Measurements from ENCODE around the gene SYP. TPM values are rescaled to one million over a fixed set of nuclear protein-coding genes. Genes with fewer than 3 reads are reported as not detected.

The SYP gene
- total RNA-seq, 2 experiments from 2014 or later = 0.17 to 0.69 TPM

- intact Hi-C loops (cut with DNase I, micrococcal nuclease) = no loop called here
- Mint-ChIP-seq H3K27me3 (no peaks in the 10 kb centered on the region), H3K4me1 (ENCODE audit: low read depth) (peaks cover 14% of the 10 kb centered on the region), H3K27ac (peak overlapping the region; percentile 69), H3K9me3 (no peaks in the 10 kb centered on the region), H3K36me3 (ENCODE audit: low read depth) (peaks cover 17% of the 10 kb centered on the region), H3K4me3 (peak overlapping the region; percentile 86)
- peak overlapping the region; percentile 65 for H3K4me3 ChIP-seq (ENCODE audit: low read length)
- H3K27ac ChIP-seq (ENCODE audit: low read depth in 1 of 2, low read length in 2 of 2) = no peak overlapping the region
- peaks cover 24% of the 10 kb centered on the region for H3K4me1 ChIP-seq (ENCODE audit: insufficient read depth, low read length)
- ATAC-seq (ENCODE audit: poor library complexity) = peak; percentile 46
- CTCF ChIA-PET = interaction anchor here (0.9 kb wide), 1 partner anchor 21 kb away, joined by 3 read pairs; no protein-coding TSS in a partner anchor
- peak in 6 of 14 experiments; percentile 6 to 62 (median 32) for DNase-seq
- peaks cover 7% of the 10 kb centered on the region for H3K36me3 ChIP-seq (ENCODE audit: insufficient read depth, low read length)
- H3K9me3 ChIP-seq (ENCODE audit: control insufficient read depth in 1 of 2, insufficient read depth in 1 of 2, low read length in 2 of 2) = no peaks in the 10 kb centered on the region
- TF ChIP-seq CTCF (IDR thresholded peaks at IDR 0.05) = no peak
- no peaks in the 10 kb centered on the region for H3K27me3 ChIP-seq (ENCODE audit: control insufficient read depth in 1 of 2, insufficient read depth in 2 of 2, low read length in 2 of 2)
- POLR2A ChIA-PET = no interaction called here
Measured at GRCh38 chrX:49184294-49185281, 15.4 kb downstream of the SYP start.

GRCh38 chrX:49183701-49184281 lies 16.2 kb downstream of the SYP start:
- CTCF ChIA-PET = interaction anchor here (0.9 kb wide), 1 partner anchor 20 kb away, joined by 3 read pairs; no protein-coding TSS in a partner anchor
- Mint-ChIP-seq H3K9me3 (no peaks in the 10 kb centered on the region), H3K27me3 (no peaks in the 10 kb centered on the region), H3K4me1 (ENCODE audit: low read depth) (peaks cover 11% of the 10 kb centered on the region), H3K4me3 (no peak overlapping the region), H3K36me3 (ENCODE audit: low read depth) (peaks cover 25% of the 10 kb centered on the region), H3K27ac (no peak overlapping the region)
- POLR2A ChIA-PET = no interaction called here
- no peak overlapping the region for H3K27ac ChIP-seq (ENCODE audit: low read depth in 1 of 2, low read length in 2 of 2)
- intact Hi-C loops (cut with DNase I, micrococcal nuclease) = no loop called here
- H3K27me3 ChIP-seq (ENCODE audit: control insufficient read depth in 1 of 2, insufficient read depth in 2 of 2, low read length in 2 of 2) = no peaks in the 10 kb centered on the region
- DNase-seq (no peak), ATAC-seq (ENCODE audit: poor library complexity) (no peak)
- peaks cover 10% of the 10 kb centered on the region for H3K36me3 ChIP-seq (ENCODE audit: insufficient read depth, low read length)
- TF ChIP-seq CTCF (IDR thresholded peaks at IDR 0.05) = no peak
- H3K9me3 ChIP-seq (ENCODE audit: control insufficient read depth in 1 of 2, insufficient read depth in 1 of 2, low read length in 2 of 2) = no peaks in the 10 kb centered on the region
- H3K4me3 ChIP-seq (ENCODE audit: low read length) = no peak overlapping the region
- peaks cover 24% of the 10 kb centered on the region for H3K4me1 ChIP-seq (ENCODE audit: insufficient read depth, low read length)

- Mint-ChIP-seq H3K27ac (no peak overlapping the region), H3K9me3 (no peaks in the 10 kb centered on the region), H3K27me3 (no peaks in the 10 kb centered on the region), H3K36me3 (ENCODE audit: low read depth) (peaks cover 55% of the 10 kb centered on the region), H3K4me1 (ENCODE audit: low read depth) (peaks cover 12% of the 10 kb centered on the region), H3K4me3 (no peak overlapping the region)
- no peaks in the 10 kb centered on the region for H3K9me3 ChIP-seq (ENCODE audit: control insufficient read depth in 1 of 2, insufficient read depth in 1 of 2, low read length in 2 of 2)
- no peak for TF ChIP-seq CTCF (IDR thresholded peaks at IDR 0.05)
- ATAC-seq (ENCODE audit: poor library complexity) (no peak), DNase-seq (no peak)
- POLR2A ChIA-PET = no interaction called here
- peaks cover 33% of the 10 kb centered on the region for H3K36me3 ChIP-seq (ENCODE audit: insufficient read depth, low read length)
- no peak overlapping the region for H3K27ac ChIP-seq (ENCODE audit: low read depth in 1 of 2, low read length in 2 of 2)
- intact Hi-C loops (cut with DNase I, micrococcal nuclease) = no loop called here
- H3K27me3 ChIP-seq (ENCODE audit: control insufficient read depth in 1 of 2, insufficient read depth in 2 of 2, low read length in 2 of 2) = no peaks in the 10 kb centered on the region
- H3K4me1 ChIP-seq (ENCODE audit: insufficient read depth, low read length) = peaks cover 10% of the 10 kb centered on the region
- CTCF ChIA-PET = no interaction called here
- no peak overlapping the region for H3K4me3 ChIP-seq (ENCODE audit: low read length)
Measured at GRCh38 chrX:49179358-49179757, 20.6 kb downstream of the SYP start.

Data from CD4-positive, alpha-beta T cell (primary cell).